GOT3 (cell line): ENCODE data around the gene LDLRAD4.

Experiments used
- DNase-seq: peaks from one replicate; lab custom pipeline; 2025; ENCODE audit warnings: mixed read lengths; lab: John Stamatoyannopoulos, UW

The LDLRAD4 gene

DNA sequence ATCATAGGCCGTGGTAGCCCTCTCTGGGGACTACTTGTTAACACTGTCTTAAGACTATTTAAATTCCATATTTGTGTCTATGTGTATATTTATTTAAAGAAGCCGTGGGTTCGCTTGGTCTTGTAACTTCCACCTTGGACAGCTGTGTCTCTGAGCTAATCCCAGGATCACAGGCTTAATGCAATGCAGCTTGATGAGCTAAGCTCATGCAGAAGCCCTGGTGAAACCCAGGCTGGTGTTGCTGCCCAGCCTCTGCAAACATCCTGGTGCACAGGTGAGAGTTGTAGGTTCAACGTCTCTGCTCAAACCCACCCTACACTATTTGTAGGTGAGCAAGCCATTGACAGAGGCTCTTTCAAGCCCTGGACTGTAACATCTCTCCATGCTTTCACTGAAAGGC lies 296.0 kb downstream of the LDLRAD4 start:
- no peak for DNase-seq

DNA sequence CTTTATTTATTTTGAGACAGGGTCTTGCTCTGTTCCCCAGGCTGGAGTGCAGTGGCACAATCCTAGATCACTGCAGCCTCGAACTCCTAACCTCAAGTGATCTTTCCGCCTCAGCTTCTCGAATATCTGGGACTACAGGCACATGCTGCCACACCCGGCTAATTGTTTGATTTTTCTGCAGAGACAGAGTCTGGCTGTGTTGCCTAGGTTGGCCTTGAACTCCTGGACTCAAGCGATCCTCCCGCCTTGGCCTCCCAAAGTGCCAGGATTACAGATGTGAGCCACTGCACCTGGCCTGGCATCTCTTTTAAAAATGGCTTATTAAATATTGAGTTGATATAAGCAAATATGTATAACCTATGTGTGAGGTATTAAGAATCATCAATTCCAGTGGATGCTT lies 298.3 kb downstream of the LDLRAD4 start:
- no peak for DNase-seq

DNA sequence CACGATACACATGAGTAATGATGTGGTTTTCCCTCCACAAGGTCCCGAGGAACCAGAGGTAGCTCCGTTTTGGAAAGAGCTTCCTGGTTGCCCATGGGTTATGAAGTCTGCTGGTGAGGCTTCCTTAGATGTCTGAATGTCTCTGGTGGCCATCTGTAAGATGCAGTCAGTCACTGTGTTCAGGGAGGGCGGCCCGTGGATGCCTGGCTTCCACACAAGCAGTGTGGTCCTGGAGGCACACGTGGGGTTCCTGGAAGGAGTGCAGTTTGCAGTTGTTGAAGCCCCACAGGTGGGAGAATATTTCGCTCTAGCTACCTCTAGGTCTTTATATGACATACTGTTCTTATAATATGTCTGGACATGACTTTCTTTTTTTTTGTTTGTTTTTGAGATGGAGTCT lies 298.8 kb downstream of the LDLRAD4 start:
- DNase-seq = no peak

DNA sequence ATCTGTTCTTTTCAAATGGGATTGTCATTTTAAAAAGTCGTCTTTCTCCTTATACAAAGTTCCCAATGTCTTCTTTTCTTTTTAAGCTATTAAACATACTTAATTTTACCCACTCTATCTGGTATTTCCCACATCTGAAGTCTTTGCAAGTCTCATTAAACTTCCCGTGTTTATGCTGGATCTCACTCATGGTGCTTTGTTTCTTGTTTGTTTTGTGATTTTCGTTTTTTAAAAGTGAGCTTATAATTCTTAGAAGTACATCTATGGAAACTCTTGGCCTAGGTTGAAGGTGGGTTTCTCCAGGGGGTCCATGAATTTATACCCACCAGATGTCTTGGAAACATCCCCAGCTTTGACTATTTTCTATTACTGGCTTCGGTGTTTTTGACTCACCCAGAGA lies 299.8 kb downstream of the LDLRAD4 start:
- DNase-seq = no peak

DNA sequence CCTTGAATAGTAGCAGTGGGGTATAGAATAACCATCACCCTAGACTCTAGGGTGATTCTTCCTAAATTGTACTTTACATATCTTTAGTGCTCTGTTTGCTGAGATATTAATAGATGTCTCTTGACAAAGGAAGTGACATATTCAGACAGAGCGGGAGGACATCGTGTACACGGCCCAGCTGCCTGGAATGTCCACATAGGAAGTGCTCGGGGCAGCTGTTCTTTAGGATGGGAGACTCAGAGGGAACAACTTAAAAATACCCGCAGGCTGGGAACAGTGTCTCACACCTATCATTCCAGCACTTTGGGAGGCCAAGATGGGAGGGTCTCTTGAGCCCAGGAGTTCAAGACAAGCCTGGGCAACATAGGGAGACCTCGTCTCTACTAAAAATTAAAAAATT lies 301.7 kb downstream of the LDLRAD4 start:
- DNase-seq = no peak

DNA sequence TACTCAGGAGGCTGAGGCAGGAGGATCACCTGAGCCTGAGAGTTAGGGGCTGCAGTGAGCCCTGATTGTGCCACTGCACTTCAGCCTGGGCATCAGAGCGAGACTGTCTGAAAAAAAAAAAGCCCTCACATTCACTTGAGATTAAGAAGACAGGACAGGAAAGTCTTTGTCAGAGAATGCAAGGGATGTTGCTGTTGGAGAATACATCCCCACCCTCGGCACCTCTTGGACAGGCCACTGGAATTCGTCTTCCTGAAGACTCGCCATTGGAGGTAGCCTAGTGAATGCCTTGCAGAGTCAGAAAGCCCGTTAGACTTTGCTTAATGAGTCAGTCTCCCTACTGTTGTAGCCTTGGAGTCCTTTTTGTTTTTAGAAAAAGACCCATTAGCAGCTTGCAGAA lies 302.2 kb downstream of the LDLRAD4 start:
- DNase-seq = no peak

DNA sequence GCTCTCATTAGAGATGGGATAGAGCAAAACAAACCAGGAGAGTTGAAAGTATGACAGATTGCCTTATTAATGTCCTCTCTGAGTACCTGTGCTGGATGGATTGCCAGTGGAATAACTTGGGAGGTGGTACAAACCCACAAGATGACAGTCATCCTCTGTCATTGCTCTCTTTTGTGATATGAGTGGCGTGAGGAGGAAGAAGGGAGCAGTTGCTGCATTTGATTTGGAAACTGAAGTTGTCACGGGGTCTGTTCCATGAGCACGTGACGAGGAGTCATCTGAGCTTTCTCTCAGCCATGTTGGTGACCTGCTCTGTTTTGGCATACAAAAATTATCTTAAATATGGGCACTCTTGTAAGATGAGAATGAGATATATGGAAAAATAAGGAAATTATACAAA lies 302.9 kb downstream of the LDLRAD4 start:
- no peak for DNase-seq

DNA sequence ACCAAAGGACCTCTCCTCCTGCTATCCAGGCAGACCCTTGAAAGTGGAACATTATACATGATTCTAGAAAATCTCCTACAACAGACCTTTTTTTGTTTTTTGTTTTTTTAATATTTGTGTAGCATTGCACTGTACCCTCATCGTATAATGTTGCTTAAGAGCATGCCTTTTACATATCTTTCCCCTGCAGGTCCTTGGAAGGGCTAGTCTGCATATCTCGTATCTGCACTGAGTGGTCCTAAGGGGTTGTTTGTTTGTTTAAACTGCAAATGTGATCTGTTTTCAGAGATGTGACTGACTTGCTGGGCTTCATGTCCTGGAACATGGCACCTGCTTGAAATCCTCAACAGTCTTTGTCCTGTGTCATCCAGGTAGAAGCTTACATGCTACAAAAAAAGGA lies 303.7 kb downstream of the LDLRAD4 start:
- DNase-seq = no peak

DNA sequence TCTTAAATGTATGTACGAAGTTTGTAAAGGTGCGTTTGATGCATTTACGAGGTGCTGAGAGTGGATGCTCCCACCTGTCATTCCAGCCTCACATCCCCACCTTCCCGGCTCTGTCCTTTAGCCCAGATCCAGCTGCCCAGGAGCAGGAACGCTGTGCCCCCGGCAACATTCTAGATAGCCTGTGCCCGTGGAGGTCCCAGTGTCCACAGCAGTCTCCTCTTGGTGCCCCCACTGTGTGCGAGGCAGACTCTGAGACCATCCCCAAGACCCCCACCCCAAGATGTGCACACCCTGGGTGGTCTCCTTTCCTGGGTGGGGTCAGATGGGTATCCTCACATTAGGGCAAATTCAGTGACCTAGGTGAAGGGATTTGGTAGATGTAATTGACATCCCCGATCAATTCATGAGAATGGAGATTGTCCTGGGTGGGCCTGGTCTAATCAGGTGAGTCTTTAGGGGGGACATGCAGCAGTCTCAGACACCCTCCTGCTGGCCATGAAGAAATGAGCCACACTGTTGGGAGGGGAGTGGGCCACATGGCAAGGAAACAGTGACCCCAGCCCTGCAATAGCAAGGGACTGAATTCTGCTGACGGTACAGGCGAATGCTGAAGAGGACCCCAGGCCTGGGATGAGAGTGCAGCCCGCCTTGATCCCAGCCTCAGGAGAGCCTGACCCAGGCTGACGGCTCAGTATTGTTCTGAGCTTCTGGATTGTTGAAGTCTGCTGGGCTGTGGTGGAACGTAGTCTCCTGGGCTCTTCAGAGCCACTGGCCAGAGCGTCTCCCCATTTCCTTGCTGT lies 304.5 kb downstream of the LDLRAD4 start:
- no peak for DNase-seq

DNA sequence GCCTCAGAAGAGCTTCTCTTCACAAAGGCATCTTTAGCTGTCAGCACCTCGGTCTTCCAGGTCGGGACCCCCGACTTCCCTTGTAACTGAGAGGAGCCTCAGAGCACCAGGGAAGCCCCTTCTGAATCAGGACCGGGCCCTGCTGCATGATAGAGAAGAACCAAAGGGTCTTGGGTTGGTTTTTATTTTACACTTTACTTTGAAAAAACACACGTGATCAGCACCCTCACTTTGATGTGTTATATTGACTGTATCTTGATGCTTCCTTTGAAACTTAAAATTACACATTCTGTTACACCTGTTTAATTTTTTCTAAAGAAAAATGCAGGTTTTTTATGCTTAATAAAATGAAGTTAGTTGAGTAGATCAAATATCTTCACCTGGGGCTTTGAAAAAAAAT lies 305.5 kb downstream of the LDLRAD4 start:
- no peak for DNase-seq

DNA sequence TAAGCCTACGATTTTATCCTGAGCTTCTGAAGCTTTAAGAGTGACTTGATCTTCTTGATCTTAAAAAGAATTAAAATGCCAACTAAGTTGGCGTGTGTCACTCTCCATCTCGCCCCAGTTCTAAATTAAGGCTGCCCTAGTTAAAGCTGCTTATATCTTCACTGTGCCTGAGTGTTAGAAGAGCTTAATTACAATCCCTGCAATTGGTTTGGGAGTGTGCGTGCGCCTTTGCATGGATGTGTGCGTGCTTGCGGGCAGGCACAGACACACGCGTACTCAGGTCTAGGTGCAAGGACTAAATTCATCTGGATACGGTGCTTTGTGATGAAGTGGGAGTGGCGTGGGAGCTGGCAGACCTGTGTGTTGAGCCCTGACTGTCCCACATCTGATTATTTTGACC lies 306.3 kb downstream of the LDLRAD4 start:
- DNase-seq = no peak

DNA sequence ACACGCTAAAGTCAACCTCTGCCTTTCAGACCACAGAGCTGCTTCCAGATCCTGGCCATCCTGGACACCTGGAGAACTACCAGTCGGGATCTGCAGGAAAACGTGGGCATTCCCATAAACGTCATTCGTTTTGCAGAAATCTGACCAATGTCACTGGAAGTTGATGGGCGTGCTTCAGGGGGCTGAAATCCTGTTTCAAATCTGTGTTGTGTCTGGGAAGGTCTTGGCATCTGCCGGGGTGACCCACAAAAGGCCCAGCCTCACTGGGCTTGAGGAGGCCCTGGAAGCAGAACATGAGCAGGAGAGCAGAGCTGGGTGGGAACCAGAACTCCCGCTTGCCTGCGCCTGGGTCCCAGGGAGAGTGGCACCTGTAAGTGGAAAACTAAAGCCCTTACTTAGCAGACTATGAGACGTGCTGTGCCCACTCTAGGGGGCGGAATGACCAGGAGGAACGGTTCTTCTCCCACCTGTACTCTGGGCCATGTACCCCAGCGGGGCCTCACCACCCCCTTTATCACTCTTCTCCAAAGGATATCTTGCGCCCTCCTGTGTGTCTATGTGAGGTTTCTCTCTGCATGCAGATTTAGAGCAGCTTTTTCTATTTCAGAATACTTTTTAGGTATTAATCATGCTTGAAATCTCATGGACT lies 306.9 kb downstream of the LDLRAD4 start:
- no peak for DNase-seq

DNA sequence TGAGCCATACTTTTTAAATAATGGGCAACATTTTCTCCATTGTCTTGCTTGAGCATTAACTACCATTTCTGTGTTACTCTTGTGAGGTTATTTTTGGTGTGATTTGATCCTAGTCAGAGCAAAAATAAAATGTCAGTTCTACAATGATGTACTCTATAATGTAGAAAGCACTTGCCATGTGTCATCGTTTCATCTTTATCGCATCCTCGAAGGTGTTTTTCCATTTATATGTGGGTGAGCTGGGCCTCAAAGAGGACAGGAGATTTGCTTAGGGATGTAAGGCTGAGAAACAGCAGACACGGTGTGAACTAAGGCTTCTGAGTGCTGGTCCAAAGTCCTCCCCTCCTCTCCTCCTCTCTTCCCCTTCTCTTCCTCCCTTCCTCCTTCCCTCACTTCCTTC lies 308.0 kb downstream of the LDLRAD4 start:
- DNase-seq = no peak

DNA sequence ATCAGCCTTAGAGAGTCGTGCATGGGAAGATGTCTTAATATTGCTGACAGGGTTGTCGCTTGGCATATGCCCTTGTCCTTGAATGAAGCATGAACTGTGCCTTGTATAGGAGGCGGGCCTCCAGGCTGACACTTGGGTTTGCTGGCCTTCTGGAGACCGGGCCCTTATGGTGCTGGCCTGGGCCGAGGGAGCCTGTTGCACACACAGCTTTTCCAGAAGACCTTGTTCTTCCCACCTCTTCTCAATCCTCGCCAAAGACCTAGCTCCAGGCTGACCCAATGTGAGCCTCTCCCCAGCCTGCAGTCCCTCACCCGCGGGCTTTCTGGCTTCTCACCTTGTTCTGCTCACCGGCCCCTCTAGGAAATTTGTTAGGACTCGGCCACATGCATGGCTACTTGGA lies 308.7 kb downstream of the LDLRAD4 start:
- no peak for DNase-seq

DNA sequence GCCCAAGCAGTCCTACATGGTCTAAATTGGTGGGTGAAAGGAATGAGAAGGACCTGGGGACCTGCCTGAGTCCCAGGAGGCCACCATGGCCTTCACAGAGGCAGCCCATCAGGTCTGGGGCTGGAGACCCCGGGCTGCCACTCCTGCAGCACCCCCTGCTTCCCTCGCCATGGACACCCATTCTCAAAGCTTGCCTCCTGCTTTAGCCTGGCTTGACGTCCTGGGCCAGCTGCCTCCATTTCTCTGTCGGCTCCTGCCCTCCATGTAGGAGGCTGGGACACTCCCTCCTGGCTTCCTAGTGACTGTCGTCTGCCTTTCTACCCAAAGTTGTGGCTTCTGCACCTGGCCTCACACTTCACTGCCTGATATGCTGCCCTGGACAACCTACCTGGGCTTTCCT lies 309.2 kb downstream of the LDLRAD4 start:
- no peak for DNase-seq

DNA sequence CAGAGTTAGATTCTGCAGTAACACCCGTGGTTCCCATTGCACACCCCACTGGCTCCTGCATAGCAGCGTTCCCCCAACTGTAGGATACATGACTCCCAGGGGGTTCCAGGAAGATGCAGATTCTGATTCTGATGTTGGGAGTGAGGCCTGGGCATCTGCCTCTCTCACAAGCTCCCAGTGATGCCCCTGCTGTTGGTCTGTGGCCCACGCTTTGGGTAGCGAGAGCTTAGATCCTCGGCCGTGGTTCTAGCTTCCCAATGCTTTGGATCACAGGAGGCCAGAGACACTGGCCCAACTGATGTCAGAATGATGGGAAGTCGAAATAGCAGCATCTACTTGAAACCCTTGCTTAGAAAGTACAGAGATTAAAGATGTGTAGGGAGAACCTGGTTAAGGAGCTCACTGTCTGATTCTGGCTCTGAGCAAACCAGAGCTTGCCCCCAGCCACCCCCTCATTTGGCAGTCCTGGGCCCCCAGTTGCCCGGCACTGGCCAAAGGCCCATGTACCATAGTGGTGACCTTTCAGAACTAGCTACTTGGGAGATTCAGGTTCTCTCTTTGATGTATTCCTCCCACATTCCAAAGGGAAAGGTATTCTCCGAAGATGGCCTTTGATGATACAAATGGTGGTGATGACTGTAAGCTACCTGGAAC lies 310.3 kb downstream of the LDLRAD4 start:
- DNase-seq = no peak

DNA sequence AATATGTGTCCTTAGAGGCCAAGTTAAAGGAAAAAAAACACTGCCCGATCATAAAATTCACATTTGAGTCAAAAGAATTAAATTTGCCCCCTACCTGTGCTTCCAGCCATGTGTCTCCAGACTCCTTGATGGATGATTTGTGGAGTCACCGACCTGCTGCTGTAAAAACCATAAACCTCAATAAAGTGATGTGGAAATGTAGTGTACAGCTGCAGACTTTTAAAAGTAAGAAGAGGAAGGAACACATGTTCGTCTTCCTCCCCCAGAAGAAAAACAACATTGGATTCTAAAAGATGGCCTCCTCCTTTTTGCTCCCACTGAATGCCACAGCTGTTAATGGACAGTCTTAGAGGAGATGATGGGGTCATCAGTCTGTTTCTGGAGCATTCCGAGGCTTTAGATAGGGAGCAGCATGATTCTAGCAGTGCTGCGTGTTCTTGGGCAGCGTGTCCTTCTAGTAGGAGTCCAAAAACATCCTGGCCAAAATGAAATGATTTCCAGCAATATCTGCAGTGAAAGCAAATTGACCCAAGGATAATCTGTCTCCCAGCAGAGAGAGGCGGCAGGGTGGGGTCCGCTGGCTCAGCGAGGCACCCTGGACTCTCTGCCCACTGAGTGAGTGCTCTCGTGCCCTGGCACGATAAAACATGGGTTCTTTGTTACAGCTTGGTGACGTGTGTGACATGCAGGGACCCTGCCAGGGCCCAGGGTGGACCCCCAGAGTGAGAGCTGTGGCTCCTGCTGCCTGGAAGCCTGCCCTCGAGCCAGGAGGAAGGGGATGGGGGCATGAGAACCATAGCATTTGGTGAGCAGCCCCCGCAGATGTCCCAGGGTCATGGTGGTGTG lies 311.7 kb downstream of the LDLRAD4 start:
- DNase-seq = no peak

DNA sequence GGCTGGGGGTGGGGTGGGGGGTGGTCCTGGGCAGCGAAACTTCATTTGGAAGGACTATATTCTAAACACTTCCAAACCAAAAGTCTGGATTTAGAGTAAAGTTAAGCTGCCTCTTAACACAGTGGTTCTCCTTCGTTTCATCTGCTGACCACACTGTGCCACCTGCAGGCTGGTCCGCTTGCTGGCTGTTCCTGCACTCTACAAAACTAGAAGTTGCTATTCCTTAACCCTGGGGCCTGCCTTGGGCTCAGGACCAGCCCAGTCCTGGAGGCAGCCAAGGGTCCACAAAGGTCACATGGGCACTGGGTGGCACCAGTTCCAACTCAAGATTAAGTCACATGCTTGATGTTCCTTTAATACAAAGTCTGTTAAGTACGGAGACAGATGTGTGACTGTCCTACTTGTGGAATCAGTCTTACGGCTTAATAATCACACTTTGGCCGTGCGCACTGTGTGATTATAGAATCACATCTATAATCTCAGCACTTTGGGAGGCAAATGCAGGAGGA lies 312.4 kb downstream of the LDLRAD4 start:
- DNase-seq = no peak

DNA sequence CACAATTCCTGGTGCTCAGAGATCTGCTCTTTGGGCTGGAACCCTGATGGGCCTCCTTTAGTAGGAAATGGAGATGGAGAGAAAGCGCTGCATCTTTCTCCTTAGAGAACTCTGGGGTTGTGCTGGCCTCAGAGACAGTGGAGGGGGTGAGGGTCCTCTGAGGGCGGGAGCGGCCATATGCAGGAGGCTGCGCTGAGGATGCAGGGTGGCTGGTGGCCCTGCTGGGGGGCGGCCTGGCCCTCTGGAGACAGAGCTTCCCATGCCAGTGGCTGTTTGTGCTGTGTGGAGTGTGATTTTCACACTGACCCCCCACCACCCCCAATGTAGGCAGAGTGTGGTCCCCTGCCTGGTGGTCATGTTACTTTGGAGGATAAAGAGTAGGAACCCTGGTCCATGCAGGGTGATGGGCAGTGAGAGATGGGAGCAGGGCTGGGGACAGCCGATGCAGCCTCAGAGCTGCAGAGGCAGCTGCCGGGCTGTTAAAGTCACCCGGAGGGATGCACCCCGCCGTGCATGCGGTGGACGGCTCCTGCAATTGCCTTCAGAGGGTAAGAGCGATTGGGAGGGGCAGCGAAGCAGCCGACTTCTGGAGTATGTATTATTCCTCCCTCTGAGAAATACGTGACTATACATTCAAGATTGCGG lies 313.2 kb downstream of the LDLRAD4 start:
- DNase-seq = no peak

DNA sequence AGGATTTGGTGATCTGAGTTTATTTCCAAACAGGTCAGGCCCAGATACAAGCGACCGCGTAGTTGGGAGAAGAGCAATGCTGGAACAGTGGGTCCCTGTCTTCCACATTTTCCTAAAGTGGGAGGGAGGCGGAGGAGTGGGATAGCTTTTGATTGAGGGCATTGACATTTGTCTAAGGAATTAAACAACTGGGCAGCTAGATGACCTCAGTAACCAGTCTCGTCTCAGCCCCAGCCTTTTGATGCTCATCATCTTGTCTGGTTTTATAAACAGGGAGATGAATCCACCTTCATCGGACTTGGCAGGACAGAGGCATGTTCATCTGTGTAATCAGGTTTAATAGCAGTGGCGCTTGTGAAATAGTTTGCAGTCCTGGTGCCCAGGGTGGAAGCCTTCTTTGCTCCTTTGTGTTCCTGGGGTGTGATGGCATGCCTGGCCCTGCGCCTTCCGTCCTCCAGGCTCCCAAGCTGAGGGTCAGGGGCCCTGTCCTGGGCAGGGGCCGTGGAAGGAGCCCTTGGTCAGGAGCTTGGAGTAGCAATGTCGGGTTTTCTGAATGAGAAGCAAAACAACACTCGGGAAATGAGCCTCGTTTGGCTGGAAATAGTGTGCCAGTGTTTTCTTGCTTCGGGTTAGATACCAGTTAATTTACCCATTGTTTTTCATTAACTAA lies 314.0 kb downstream of the LDLRAD4 start:
- no peak for DNase-seq

DNA sequence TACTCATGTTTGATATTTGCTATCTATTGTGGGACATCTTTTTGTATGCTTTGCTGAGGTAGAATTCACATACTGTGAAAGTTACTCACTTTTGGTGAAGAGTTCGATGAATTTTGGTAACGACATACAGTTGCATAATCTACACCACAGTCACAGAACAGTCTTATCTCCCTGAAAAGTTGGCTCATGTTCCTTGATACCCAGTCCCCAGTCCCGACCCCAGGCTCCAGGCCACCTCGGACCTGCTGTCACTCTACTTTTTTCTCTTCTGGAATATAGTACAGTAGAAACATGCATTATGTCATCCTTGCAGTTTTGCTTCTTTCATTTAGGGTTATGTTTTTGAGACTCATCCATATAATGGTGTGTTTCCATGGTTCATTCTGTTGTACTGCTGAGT lies 316.1 kb downstream of the LDLRAD4 start:
- no peak for DNase-seq
